A673 (cell line): ENCODE measurements around the gene GMDS.

Experiments
- CTCF ChIP-seq: fragments of 300-800, 200-600 bp; sonication (generic); conservative IDR thresholded peaks from 2 replicates; pipeline ENCODE4 v1.5.1; 2017; ENCODE audit warnings: low read depth, mild to moderate bottlenecking, antibody characterized with exemption, low read length, moderate library complexity, mixed read lengths
- EZH2 ChIP-seq: fragments of 200-600 bp; sonication (generic); IDR thresholded peaks from 2 replicates; pipeline ENCODE4 v1.6.1; 2017; ENCODE audit warnings: borderline replicate concordance, low read depth, mild to moderate bottlenecking, mixed read lengths, antibody characterized with exemption, low read length; ENCODE audit not compliant: poor library complexity, severe bottlenecking

- no peak for TF ChIP-seq CTCF
- TF ChIP-seq EZH2, result no peak
These were observed 465.0 kb downstream of the GMDS start for GRCh38 chr6:1780251-1780867.
